HG02885 (cell line): ENCODE results near the gene TAOK1.
"Not testable (repeated sequence)": the region's sequence is repeated elsewhere in the genome, so short reads cannot be mapped to it uniquely, and the experiment has no call there.

Experiments
- ATAC-seq: cut with Tn5 transposase; IDR thresholded peaks from one replicate; pipeline ENCODE4 v1.9.1; 2021; ENCODE audit warnings: mild to moderate bottlenecking; ENCODE audit not compliant: unreplicated experiment, poor library complexity

Gene TAOK1

DNA sequence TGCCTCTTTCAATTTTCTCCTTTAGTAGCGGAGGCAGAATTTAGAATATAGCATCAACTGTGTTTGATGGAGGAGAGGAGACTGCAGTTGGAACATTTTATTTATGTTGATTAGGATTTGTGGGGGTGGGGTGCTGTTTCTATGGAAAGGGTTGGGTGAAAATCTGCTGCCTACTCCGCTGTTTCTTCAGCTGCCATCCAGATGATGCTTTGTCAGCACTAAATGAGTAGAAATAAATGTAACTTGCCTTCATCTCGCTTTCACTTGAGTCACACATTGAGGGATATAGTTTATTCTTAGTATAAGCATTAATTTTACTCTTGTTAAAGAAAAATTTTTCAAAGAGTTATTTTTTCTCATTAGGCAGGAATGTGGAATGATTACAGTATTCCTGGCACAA lies 134.5 kb downstream of the TAOK1 start:
- ATAC-seq = no peak

DNA sequence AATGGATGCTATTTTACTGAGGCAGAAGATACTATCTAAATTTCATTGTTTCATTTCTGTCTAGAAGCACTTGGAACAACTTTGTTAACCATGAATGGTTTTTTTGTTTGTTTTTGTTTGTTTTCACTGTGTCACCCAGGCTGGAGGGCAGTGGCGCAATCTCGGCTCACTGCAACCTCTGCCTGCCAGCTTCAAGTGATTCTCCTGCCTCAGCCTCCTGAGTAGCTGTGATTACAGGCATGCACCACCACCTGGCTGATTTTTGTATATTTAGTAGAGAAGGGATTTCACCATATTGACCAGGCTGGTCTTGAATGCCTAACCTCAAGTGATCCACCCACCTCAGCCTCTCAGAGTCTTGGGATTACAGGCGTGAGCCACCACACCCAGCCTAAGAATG lies 136.2 kb downstream of the TAOK1 start:
- ATAC-seq = no peak

DNA sequence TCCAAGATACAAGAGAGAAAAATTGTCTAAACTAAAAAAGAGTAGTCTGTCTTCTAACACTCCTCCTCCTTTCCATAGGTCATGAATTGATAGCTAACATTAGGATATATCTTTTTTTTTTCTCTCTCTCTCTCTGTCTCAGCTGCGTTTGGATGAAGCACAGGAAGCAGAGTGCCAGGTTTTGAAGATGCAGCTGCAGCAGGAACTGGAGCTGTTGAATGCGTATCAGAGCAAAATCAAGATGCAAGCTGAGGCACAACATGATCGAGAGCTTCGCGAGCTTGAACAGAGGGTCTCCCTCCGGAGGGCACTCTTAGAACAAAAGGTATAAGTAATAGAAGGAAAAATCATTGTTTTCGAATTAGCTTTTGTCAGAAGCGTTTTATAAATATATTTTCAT lies 143.8 kb downstream of the TAOK1 start:
- no peak for ATAC-seq

DNA sequence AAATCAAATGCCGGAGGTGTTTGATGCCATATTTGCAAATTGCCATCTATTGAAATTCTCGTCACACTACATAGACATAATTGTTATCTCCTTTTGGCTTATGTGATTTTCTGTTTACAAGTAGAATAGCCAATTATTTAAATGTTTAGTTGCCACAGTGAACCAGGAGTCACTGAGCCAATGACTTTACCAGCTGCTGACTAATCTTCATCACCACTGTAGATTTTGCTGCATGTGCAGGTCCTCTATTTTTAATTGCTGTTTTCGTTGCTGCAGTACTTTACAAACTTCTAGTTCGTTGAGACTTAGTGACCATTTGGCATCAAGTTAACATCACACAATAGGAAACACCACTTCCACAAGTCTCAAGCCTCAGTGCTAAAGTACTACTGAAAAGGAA lies 153.9 kb downstream of the TAOK1 start:
- no peak for ATAC-seq

- no peak for ATAC-seq
Observed at GRCh38 chr17:29546085-29546484, 155.9 kb downstream of the TAOK1 start.

DNA sequence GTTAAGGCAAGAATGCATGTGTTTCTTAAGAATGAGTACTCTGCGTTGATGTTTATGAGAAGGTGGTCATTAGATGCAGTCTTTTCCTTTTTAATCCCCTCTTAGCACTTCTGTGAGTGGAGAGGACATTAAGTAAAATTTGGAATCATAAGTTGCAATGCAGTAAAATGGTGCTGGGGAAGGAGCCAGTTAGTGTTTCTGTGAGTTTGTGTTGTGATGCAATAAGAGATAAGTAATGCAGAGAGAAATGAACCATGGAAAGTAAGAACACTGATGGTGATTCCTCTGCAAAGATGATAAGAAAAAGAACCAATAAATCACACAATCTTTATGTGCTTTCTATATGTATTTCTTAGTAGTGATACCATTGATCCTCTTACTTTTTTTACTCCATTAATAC lies 156.7 kb downstream of the TAOK1 start:
- no peak for ATAC-seq

DNA sequence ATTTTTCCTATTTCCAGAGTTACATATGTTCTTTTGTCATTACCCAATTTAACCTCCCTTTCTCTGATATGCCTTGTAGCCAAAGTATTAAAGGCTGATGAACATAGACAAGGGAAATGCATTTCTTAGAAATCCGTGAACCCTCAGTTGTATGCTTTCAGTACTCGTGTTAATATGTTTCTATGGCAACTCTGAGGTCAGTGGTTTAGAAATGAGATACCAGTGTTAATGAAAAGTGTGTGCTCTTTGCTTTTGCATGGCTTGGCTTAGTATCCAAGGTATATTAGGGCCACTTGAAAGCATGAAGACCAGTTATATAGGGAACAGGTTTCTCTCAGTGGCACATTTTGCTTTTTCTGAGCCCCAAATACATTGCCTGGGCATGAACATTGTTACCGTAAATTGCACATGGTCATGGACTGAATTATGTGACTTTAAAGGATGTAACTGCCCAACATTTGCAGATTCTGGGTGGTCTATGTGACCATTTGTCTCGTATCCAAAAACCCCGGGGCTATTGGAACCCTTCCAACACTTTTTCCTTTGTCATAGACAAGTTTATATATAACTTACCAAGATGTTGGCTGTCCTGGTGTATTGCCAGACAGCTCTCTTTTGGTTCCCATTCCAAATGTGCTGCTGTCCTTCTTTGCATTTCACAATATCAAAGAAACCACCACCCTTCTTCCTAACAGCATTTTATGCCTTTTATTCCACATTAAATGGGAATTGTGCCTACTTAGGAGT lies 159.2 kb downstream of the TAOK1 start:
- no peak for ATAC-seq

GRCh38 chr17:29555840-29556239 lies 165.7 kb downstream of the TAOK1 start:
- no peak for ATAC-seq

GRCh38 chr17:29557085-29557738 lies 167.0 kb downstream of the TAOK1 start:
- ATAC-seq = no peak

- no peak for ATAC-seq
Observed at GRCh38 chr17:29557739-29558116, 167.6 kb downstream of the TAOK1 start.

- ATAC-seq = not testable (repeated sequence)
Observed at GRCh38 chr17:29558139-29558538, 168.0 kb downstream of the TAOK1 start.

- ATAC-seq = no peak
Observed at GRCh38 chr17:29559640-29560039, 169.5 kb downstream of the TAOK1 start.

GRCh38 chr17:29560316-29560715 lies 170.2 kb downstream of the TAOK1 start:
- no peak for ATAC-seq

DNA sequence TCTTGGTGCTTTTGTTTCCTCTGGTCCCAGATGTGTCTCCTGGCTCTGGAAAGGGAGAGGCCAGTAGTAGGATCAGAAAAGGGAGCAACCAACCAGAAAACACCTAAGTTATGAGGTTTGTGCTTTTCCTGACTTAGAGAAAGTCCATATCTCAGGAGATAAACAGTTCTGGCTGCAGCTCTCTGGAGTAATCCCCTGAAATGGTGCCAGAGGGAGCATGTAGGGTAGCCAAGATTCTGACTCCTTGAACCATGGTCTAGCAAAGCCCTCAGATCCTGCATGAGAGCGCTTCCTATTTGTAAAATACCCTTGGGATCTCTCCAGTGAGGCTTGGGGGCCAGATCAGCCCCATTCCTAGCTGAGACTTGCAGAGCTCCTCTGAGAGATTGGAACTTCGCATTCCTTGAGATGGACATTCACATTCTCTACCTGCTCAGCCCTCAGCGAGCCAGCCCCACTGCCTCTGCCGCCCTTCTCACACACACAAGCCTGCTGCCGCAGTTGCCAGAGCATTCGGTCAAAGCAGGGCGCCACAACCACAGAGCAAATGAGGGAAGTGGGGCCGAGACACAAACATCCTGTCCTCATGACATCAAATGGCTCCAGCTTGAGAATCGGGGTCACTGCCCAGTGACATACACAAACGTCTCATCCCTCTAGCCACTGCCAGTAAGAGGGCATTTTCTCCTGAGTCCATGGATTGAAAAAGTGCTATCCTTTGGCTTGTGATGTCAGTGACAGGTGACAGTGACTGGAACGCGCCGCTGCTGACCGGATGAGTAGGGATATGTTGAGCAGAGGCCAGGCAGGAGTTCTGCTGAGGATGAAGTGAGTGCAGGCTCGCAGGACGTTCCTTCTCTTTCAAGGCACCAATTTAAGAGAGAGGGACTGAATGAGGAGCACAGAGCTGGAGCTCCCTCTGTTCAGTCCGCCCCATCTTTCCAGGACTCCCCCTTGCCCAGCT lies 171.7 kb downstream of the TAOK1 start:
- ATAC-seq = no peak

DNA sequence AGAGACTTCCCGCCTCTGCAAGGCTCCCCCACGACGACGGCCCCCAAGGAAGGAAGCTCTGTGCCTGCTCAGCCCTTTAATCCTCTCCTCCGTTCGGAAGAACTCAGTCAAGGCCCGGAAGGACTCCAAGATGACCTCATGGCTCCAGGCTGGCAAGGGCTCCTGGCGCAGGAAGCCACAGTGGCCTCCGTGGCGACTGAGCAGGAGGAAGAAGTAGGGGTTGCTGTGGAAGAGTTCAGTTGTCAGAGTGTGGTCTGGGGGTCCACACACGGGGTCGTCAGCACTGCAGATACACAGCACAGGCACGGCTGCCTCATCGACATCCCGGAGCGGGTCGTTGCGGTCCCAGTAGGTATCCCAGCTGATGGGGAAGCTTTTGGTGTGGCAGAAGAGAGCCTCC lies 172.5 kb downstream of the TAOK1 start:
- ATAC-seq = no peak

DNA sequence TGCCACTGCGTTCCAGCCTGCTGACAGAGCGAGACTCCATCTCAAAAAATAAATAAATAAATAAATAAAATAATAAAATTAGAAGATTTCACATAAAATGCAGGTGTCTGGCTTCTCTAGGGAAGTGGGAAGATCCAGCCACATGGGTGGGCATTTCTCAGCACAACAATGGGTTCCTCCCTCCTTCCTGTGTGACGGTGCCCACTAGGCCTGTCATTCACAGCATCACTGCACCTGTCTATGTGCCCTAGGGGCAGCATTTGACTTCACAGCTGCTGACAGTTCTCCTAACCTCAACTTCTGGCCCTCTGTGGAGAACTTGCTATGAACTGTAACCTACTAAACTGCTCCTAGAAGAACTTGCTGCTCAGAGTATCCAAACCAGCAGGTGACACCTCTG lies 173.7 kb downstream of the TAOK1 start:
- no peak for ATAC-seq

GRCh38 chr17:29565643-29566472 lies 175.7 kb downstream of the TAOK1 start:
- ATAC-seq = peak; percentile 21

GRCh38 chr17:29566473-29567303 lies 176.5 kb downstream of the TAOK1 start, which contains the start of gene ABHD15:
Gene ABHD15 (minus strand): TSS chr17:29567037. CDS start chr17:29566966, 71 bp downstream.
- peak; percentile 25 for ATAC-seq

- ATAC-seq = peak; percentile 10
Observed at GRCh38 chr17:29567304-29567553, 177.1 kb downstream of the TAOK1 start.
